Activated T-cell treated with anti-CD3 and anti-CD28 coated beads, Interleukin-2, amount 50 U/mL, for 48 hours (primary cell): Measurements from ENCODE around the gene MRPL14.

ENCODE experiments used
- DNase-seq, 2 experiments: peaks; one replicate each; pipeline ENCODE4 v3.0.0-alpha.2; 2020

The MRPL14 gene

GRCh38 chr6:44120692-44121443, 6.4 kb downstream of the MRPL14 start:
- no peak for DNase-seq

- DNase-seq: no peak
Measured at GRCh38 chr6:44119704-44120262, 7.5 kb downstream of the MRPL14 start.

GRCh38 chr6:44117397-44118128, 9.7 kb downstream of the MRPL14 start:
- DNase-seq: no peak

GRCh38 chr6:44116641-44117382, 10.4 kb downstream of the MRPL14 start:
- DNase-seq: no peak

- no peak for DNase-seq
Measured at GRCh38 chr6:44115866-44116265, 11.4 kb downstream of the MRPL14 start.

- no peak for DNase-seq
Measured at GRCh38 chr6:44113414-44113813, 13.8 kb downstream of the MRPL14 start.

- DNase-seq: no peak
Measured at GRCh38 chr6:44111434-44112417, 15.5 kb downstream of the MRPL14 start.

GRCh38 chr6:44110966-44111365, 16.3 kb downstream of the MRPL14 start:
- no peak for DNase-seq

GRCh38 chr6:44110005-44110676, 17.1 kb downstream of the MRPL14 start:
- no peak for DNase-seq

GRCh38 chr6:44109212-44109611, 18.0 kb downstream of the MRPL14 start:
- DNase-seq: no peak

- no peak for DNase-seq
Measured at GRCh38 chr6:44108471-44108870, 18.8 kb downstream of the MRPL14 start.

- DNase-seq: no peak
Measured at GRCh38 chr6:44107017-44107416, 20.2 kb downstream of the MRPL14 start.

GRCh38 chr6:44105993-44106740, 21.1 kb downstream of the MRPL14 start:
- no peak for DNase-seq

- DNase-seq: no peak
Measured at GRCh38 chr6:44105146-44105545, 22.1 kb downstream of the MRPL14 start.

- DNase-seq: no peak
Measured at GRCh38 chr6:44104481-44105021, 22.7 kb downstream of the MRPL14 start.

GRCh38 chr6:44102527-44102926, 24.7 kb downstream of the MRPL14 start:
- DNase-seq: no peak

- DNase-seq: no peak
Measured at GRCh38 chr6:44101832-44102231, 25.4 kb downstream of the MRPL14 start.

GRCh38 chr6:44100088-44100550, 27.1 kb downstream of the MRPL14 start:
- DNase-seq: peak in 1 of 2 experiments; percentile 38

- DNase-seq: no peak
Measured at GRCh38 chr6:44099192-44099591, 28.1 kb downstream of the MRPL14 start.

- DNase-seq: no peak
Measured at GRCh38 chr6:44097782-44098317, 29.4 kb downstream of the MRPL14 start.
